Embryonic facial prominence (tissue), 1 donor: ENCODE results near the gene WBP1.
"Not testable (repeated sequence)": the region's sequence is repeated elsewhere in the genome, so short reads cannot be mapped to it uniquely, and the experiment has no call there.

ENCODE experiments used
- DNase-seq: peaks from one replicate; pipeline ENCODE4 v3.0.0-alpha.2; 2016; ENCODE audit errors: extremely low spot score

WBP1 gene

GRCh38 chr2:74482801-74483674, 24.8 kb downstream of the WBP1 start, which contains the start of the genes CCDC142 and TTC31:
Gene CCDC142 (minus strand): TSS chr2:74482998. CDS start chr2:74482837, 161 bp downstream.
Gene TTC31 (plus strand): TSS chr2:74483081. CDS start chr2:74483096, 15 bp downstream.
- DNase-seq, result peak; percentile 95

GRCh38 chr2:74483675-74484164, 25.5 kb downstream of the WBP1 start:
- not testable (repeated sequence) for DNase-seq

- no peak for DNase-seq
Measured at GRCh38 chr2:74486141-74486540, 27.9 kb downstream of the WBP1 start.

GRCh38 chr2:74488643-74489481, 30.6 kb downstream of the WBP1 start:
- DNase-seq, result no peak

GRCh38 chr2:74489906-74490305, 31.7 kb downstream of the WBP1 start:
- no peak for DNase-seq

GRCh38 chr2:74491648-74492544, 33.7 kb downstream of the WBP1 start:
- no peak for DNase-seq

- no peak for DNase-seq
Measured at GRCh38 chr2:74493546-74493945, 35.3 kb downstream of the WBP1 start.

- no peak for DNase-seq
Measured at GRCh38 chr2:74495440-74495839, 37.2 kb downstream of the WBP1 start.

- DNase-seq, result no peak
Measured at GRCh38 chr2:74496997-74497776, 38.9 kb downstream of the WBP1 start.

- DNase-seq, result no peak
Measured at GRCh38 chr2:74497777-74498499, 39.7 kb downstream of the WBP1 start.

- no peak for DNase-seq
Measured at GRCh38 chr2:74498500-74499266, 40.4 kb downstream of the WBP1 start.

- no peak for DNase-seq
Measured at GRCh38 chr2:74499267-74499939, 41.2 kb downstream of the WBP1 start, which contains the start of gene LBX2. Gene LBX2 (minus strand): TSS chr2:74499603. CDS start chr2:74499537, 66 bp downstream.

GRCh38 chr2:74499940-74500577, 41.8 kb downstream of the WBP1 start:
- DNase-seq, result no peak

GRCh38 chr2:74500578-74500946, 42.3 kb downstream of the WBP1 start:
- DNase-seq, result no peak

GRCh38 chr2:74501335-74502071, 43.3 kb downstream of the WBP1 start:
- DNase-seq, result no peak

- no peak for DNase-seq
Measured at GRCh38 chr2:74502147-74502719, 44.0 kb downstream of the WBP1 start.
